Prostate gland (tissue), 2 donors: ENCODE measurements around the gene PTPRH. TPM values are rescaled to one million over a fixed set of nuclear protein-coding genes. Genes with fewer than 3 reads are reported as not detected.
"Not testable (repeated sequence)": the region's sequence is repeated elsewhere in the genome, so short reads cannot be mapped to it uniquely, and the experiment has no call there.

Source experiments
- DNase-seq: peaks from one replicate; pipeline ENCODE4 v3.0.0-alpha.2; 2019; ENCODE audit warnings: low spot score
- H3K27ac ChIP-seq, 2 donors: fragments of 200-600 bp; sonication (generic); 2 replicates each; pipeline ENCODE4 v1.5.1; 2017 to 2019
- H3K27me3 ChIP-seq: fragments of 200-600 bp; sonication (generic); replicated peaks from 2 replicates; pipeline ENCODE4 v1.5.1; 2019; ENCODE audit not compliant: insufficient read depth
- H3K36me3 ChIP-seq, 2 donors: fragments of 200-600 bp; sonication (generic); 1 replicate in 1 of 2; 2 replicates in 1 of 2; pipeline versions ENCODE4 v1.5.1 to v1.8.1; 2017 to 2019
- H3K4me1 ChIP-seq: fragments of 200-600 bp; sonication (generic); replicated peaks from 2 replicates; pipeline ENCODE4 v1.5.1; 2019
- H3K4me3 ChIP-seq, 2 donors: fragments of 200-600 bp; sonication (generic); 2 replicates each; pipeline ENCODE4 v1.5.1; 2017 to 2019
- H3K9me3 ChIP-seq: fragments of 200-600 bp; sonication (generic); 2 replicates; pipeline ENCODE4 v1.5.1; 2017
- CTCF ChIP-seq, 4 experiments: fragments of 200-600 bp in 2 of 4; fragments of 450-650 bp in 2 of 4; sonication (generic) in 2 of 4; IDR thresholded peaks; 1 replicate in 3 of 4; 2 replicates in 1 of 4; pipeline ENCODE4 v1.5.1; 2016 to 2019; ENCODE audit warnings: antibody characterized with exemption in 4 of 4, mild to moderate bottlenecking in 2 of 4, moderate library complexity in 2 of 4
- POLR2A ChIP-seq: fragments of 450-650 bp; IDR thresholded peaks from one replicate; pipeline ENCODE4 v1.6.1; 2016; ENCODE audit warnings: antibody characterized with exemption, mild to moderate bottlenecking
- POLR2AphosphoS5 ChIP-seq: sonication (generic); formaldehyde crosslinking; IDR thresholded peaks from one replicate; pipeline ENCODE4 v1.6.1; 2017; ENCODE audit warnings: antibody characterized with exemption
- WGBS: methylation state at CpG from one replicate; pipeline ENCODE4 v1.1.5; 2018; 5-methylcytosine and 5-hydroxymethylcytosine counted together
- intact Hi-C: fragments of 100-400 bp; cut with DNase I; formaldehyde crosslinking; loops from one replicate; pipeline ENCODE4 v1.14.2; 2022
- total RNA-seq, 2 donors: library from RNA; depleted of rRNA; stranded (reverse); fragments of >200 nt; gene quantifications; one replicate each; pipeline ENCODE4 v1.1.0, GENCODE V29; 2016

PTPRH gene
- total RNA-seq, 2 donors from 2014 or later, result 4.0 TPM; not detected in 1

GRCh38 chr19:55157064-55157908 is 52.0 kb downstream of the PTPRH start, which contains the start of gene TNNI3:
TNNI3 (minus strand) TSS chr19:55157732; CDS start chr19:55157589, 143 bp downstream.
- Histone ChIP-seq H3K4me3 (no peak within 1 kb of the TSS), H3K27ac (no peak within 1 kb of the TSS), H3K36me3 (no peaks in the 10 kb centered on the region), H3K27me3 (peaks cover 34% of the 10 kb centered on the region), H3K9me3 (no peaks in the 10 kb centered on the region), H3K4me1 (no peaks in the 10 kb centered on the region)
- 32% methylated on average over 39 of the region's 39 CpGs for WGBS
- TF ChIP-seq POLR2A (no peak), CTCF (IDR thresholded peaks at IDR 0.05) (no peak), POLR2AphosphoS5 (no peak)
- intact Hi-C loops, result no loop called here
- DNase-seq, result no peak

- DNase-seq, result no peak
- Histone ChIP-seq H3K27ac (no peak overlapping the region), H3K9me3 (no peaks in the 10 kb centered on the region), H3K27me3 (peaks cover 26% of the 10 kb centered on the region), H3K4me1 (no peaks in the 10 kb centered on the region), H3K36me3 (no peaks in the 10 kb centered on the region), H3K4me3 (no peak overlapping the region)
- 2% methylated on average over 52 of the region's 52 CpGs for WGBS
- intact Hi-C loops, result no loop called here
- TF ChIP-seq POLR2A, result no peak
- TF ChIP-seq CTCF (IDR thresholded peaks at IDR 0.05), result no peak
- TF ChIP-seq POLR2AphosphoS5, result no peak
Measured at GRCh38 chr19:55156202-55157063, 52.9 kb downstream of the PTPRH start.

GRCh38 chr19:55155784-55156183 is 53.5 kb downstream of the PTPRH start:
- H3K27ac ChIP-seq, H3K4me1 ChIP-seq, H3K9me3 ChIP-seq, DNase-seq, H3K36me3 ChIP-seq, intact Hi-C loops, H3K4me3 ChIP-seq: not testable (repeated sequence)
- peaks cover 20% of the 10 kb centered on the region for H3K27me3 ChIP-seq
- 0% methylated on average over 5 of the region's 5 CpGs for WGBS

GRCh38 chr19:55153652-55154264 is 55.5 kb downstream of the PTPRH start:
- WGBS, result 90% methylated on average over 12 of the region's 12 CpGs
- TF ChIP-seq CTCF (IDR thresholded peaks at IDR 0.05) (no peak), POLR2A (no peak), POLR2AphosphoS5 (no peak)
- Histone ChIP-seq H3K27ac (no peak overlapping the region), H3K4me3 (no peak overlapping the region), H3K36me3 (no peaks in the 10 kb centered on the region), H3K9me3 (no peaks in the 10 kb centered on the region), H3K27me3 (peaks cover 14% of the 10 kb centered on the region), H3K4me1 (no peaks in the 10 kb centered on the region)
- intact Hi-C loops, result no loop called here
- DNase-seq, result no peak

- intact Hi-C loops, result no loop called here
- no peaks in the 10 kb centered on the region for H3K9me3 ChIP-seq
- H3K4me3 ChIP-seq, result no peak overlapping the region
- H3K27me3 ChIP-seq, result peaks cover 2% of the 10 kb centered on the region
- TF ChIP-seq CTCF (IDR thresholded peaks at IDR 0.05), result no peak
- no peak for TF ChIP-seq POLR2A
- TF ChIP-seq POLR2AphosphoS5, result no peak
- no peak overlapping the region for H3K27ac ChIP-seq
- H3K36me3 ChIP-seq, result no peaks in the 10 kb centered on the region
- no peak for DNase-seq
- no peaks in the 10 kb centered on the region for H3K4me1 ChIP-seq
Measured at GRCh38 chr19:55152017-55152416, 57.3 kb downstream of the PTPRH start.
